HEK293 (cell line): ENCODE data around the gene CACNA1C.

Source experiments
- BCL11A ChIP-seq: fragments of 450-650 bp; formaldehyde crosslinking; IDR thresholded peaks from 2 replicates; pipeline ENCODE4 v1.5.1; 2016; ENCODE audit warnings: low read depth, missing biosample characterization, missing genetic modification characterization
- CTCF ChIP-seq: fragments of 450-650 bp; formaldehyde crosslinking; IDR thresholded peaks from 2 replicates; pipeline ENCODE4 v1.5.1; 2016; ENCODE audit warnings: missing biosample characterization, missing genetic modification characterization
- PATZ1 ChIP-seq: fragments of 450-650 bp; formaldehyde crosslinking; IDR thresholded peaks from 2 replicates; pipeline ENCODE4 v1.5.1; 2016; ENCODE audit warnings: missing biosample characterization, missing genetic modification characterization
- RBAK ChIP-seq: fragments of 450-650 bp; formaldehyde crosslinking; IDR thresholded peaks from 2 replicates; pipeline ENCODE4 v1.5.1; 2016; ENCODE audit warnings: missing biosample characterization, missing genetic modification characterization
- REST ChIP-seq: fragments of 450-650 bp; formaldehyde crosslinking; IDR thresholded peaks from 2 replicates; pipeline ENCODE4 v1.5.1; 2016; ENCODE audit warnings: missing biosample characterization, missing genetic modification characterization
- SCRT2 ChIP-seq: fragments of 450-650 bp; formaldehyde crosslinking; IDR thresholded peaks from 2 replicates; pipeline ENCODE4 v1.5.1; 2016; ENCODE audit warnings: missing biosample characterization, missing genetic modification characterization
- ZFP41 ChIP-seq: fragments of 450-650 bp; formaldehyde crosslinking; IDR thresholded peaks from 2 replicates; pipeline ENCODE4 v1.5.1; 2016; ENCODE audit warnings: missing biosample characterization, missing genetic modification characterization, borderline replicate concordance
- ZNF133 ChIP-seq: fragments of 450-650 bp; formaldehyde crosslinking; IDR thresholded peaks from 2 replicates; pipeline ENCODE4 v1.5.1; 2016; ENCODE audit warnings: missing biosample characterization, missing genetic modification characterization
- ZNF398 ChIP-seq: fragments of 450-650 bp; formaldehyde crosslinking; IDR thresholded peaks from 2 replicates; pipeline ENCODE4 v1.5.1; 2017; ENCODE audit warnings: missing biosample characterization, missing genetic modification characterization
- ZSCAN30 ChIP-seq: fragments of 450-650 bp; IDR thresholded peaks from 2 replicates; pipeline ENCODE4 v1.5.1; 2018; ENCODE audit warnings: missing biosample characterization, mild to moderate bottlenecking, missing genetic modification characterization, moderate library complexity

GRCh38 chr12:2654741-2655140 is 602.0 kb downstream of the CACNA1C start:
- TF ChIP-seq CTCF (tag by site-specific recombination): no peak
- no peak for TF ChIP-seq PATZ1 (tag by site-specific recombination)
- TF ChIP-seq ZFP41 (tag by site-specific recombination): no peak
- no peak for TF ChIP-seq REST
- TF ChIP-seq ZNF133 (tag by site-specific recombination): no peak
- TF ChIP-seq BCL11A (tag by site-specific recombination): no peak
- TF ChIP-seq RBAK (tag by site-specific recombination): no peak
- TF ChIP-seq ZSCAN30 (tag by site-specific recombination): no peak
- TF ChIP-seq ZNF398: no peak
- TF ChIP-seq SCRT2 (tag by site-specific recombination): no peak
